Measurements from ENCODE around the gene PLXNA4. TPM values are rescaled to one million over a fixed set of nuclear protein-coding genes. Genes with fewer than 3 reads are reported as not detected.

PLXNA4 gene
- total RNA-seq, 2 experiments from 2014 or later = 0.18 to 0.70 TPM

DNA sequence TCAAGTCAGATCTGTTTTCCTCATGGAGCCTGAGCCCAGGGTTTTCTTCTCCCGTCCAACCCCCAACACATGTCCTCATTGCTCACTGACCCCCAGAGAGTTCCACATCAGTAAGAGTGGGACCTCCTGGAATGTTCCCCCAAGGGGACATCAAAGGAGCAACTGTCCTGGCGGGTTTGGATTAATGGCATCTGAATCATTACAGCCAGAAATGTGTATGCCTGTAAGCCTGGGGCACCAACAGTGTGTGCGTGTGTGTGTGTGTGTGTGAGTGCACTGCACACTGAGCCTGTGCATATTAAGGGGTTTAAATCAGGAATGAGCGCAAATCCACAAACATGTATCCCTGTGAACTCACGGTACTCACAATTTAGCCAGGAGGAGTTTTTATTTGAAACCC lies 222.3 kb downstream of the PLXNA4 start:
- Mint-ChIP-seq H3K9me3 (no peaks in the 10 kb centered on the region), H3K4me3 (no peak overlapping the region), H3K27ac (no peak overlapping the region), H3K27me3 (peaks cover 13% of the 10 kb centered on the region), H3K36me3 (ENCODE audit: low read depth) (no peaks in the 10 kb centered on the region), H3K4me1 (ENCODE audit: low read depth) (no peaks in the 10 kb centered on the region)
- intact Hi-C loops (cut with micrococcal nuclease) = no loop called here
- TF ChIP-seq CTCF (IDR thresholded peaks at IDR 0.05) = no peak
- DNase-seq (no peak), ATAC-seq (no peak)
- CTCF ChIA-PET = interaction anchor here (1.8 kb wide), 1 partner anchor 227 kb away, joined by 5 read pairs; no protein-coding TSS in a partner anchor
- POLR2A ChIA-PET = no interaction called here

- intact Hi-C loops (cut with micrococcal nuclease) = no loop called here
- ATAC-seq = no peak
- no peaks in the 10 kb centered on the region for H3K4me1 Mint-ChIP-seq (ENCODE audit: low read depth)
- peaks cover 17% of the 10 kb centered on the region for H3K27me3 Mint-ChIP-seq
- TF ChIP-seq CTCF (IDR thresholded peaks at IDR 0.05) = no peak
- ChIA-PET POLR2A (no interaction called here), CTCF (interaction anchor here (1.6 to 1.8 kb wide), 2 partner anchors 12 to 228 kb away, joined by 3 to 5 read pairs; no protein-coding TSS in a partner anchor)
- no peak overlapping the region for H3K27ac Mint-ChIP-seq
- H3K9me3 Mint-ChIP-seq = no peaks in the 10 kb centered on the region
- no peaks in the 10 kb centered on the region for H3K36me3 Mint-ChIP-seq (ENCODE audit: low read depth)
- no peak for DNase-seq
- no peak overlapping the region for H3K4me3 Mint-ChIP-seq
Measured at GRCh38 chr7:132352800-132353199, 223.5 kb downstream of the PLXNA4 start.

GRCh38 chr7:132351954-132352499 lies 224.2 kb downstream of the PLXNA4 start:
- TF ChIP-seq CTCF (IDR thresholded peaks at IDR 0.05) = no peak
- POLR2A ChIA-PET = no interaction called here
- Mint-ChIP-seq H3K27me3 (peaks cover 22% of the 10 kb centered on the region), H3K4me1 (ENCODE audit: low read depth) (no peaks in the 10 kb centered on the region), H3K36me3 (ENCODE audit: low read depth) (no peaks in the 10 kb centered on the region), H3K4me3 (no peak overlapping the region), H3K27ac (no peak overlapping the region), H3K9me3 (no peaks in the 10 kb centered on the region)
- no peak for ATAC-seq
- no peak for DNase-seq
- intact Hi-C loops (cut with micrococcal nuclease) = no loop called here
- CTCF ChIA-PET = interaction anchor here (1.6 kb wide), 1 partner anchor 13 kb away, joined by 3 read pairs; no protein-coding TSS in a partner anchor

- ATAC-seq = no peak
- no peak for TF ChIP-seq CTCF (IDR thresholded peaks at IDR 0.05)
- H3K27ac Mint-ChIP-seq = no peak overlapping the region
Measured at GRCh38 chr7:132350741-132351140, 225.5 kb downstream of the PLXNA4 start.

DNA sequence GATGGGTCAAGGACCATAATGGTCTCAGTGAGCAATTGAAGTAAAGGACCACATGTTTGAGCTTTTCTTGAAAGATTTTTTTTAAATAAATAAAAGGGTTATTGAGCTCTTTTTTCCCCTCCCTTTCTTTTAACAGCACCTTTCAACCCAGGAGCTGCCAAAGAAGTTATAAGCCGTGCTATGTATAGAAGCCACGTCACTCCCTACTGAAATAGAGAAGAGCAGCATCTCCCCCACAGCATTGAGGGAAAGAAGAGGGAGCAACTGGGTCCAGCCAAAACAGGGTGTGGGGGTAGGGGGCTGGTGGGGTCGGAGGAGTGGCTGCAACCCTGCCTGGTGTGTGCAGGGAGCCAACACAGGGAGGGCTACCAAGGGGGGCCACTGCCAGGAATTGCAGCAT lies 227.2 kb downstream of the PLXNA4 start:
- Mint-ChIP-seq H3K36me3 (ENCODE audit: low read depth) (no peaks in the 10 kb centered on the region), H3K9me3 (no peaks in the 10 kb centered on the region), H3K4me1 (ENCODE audit: low read depth) (no peaks in the 10 kb centered on the region), H3K27me3 (peaks cover 19% of the 10 kb centered on the region), H3K27ac (no peak overlapping the region), H3K4me3 (no peak overlapping the region)
- intact Hi-C loops (cut with micrococcal nuclease) = no loop called here
- ChIA-PET CTCF (interaction anchor here (2.5 kb wide), 1 partner anchor 232 kb away, joined by 8 read pairs; no protein-coding TSS in a partner anchor), POLR2A (no interaction called here)
- no peak for ATAC-seq
- no peak for DNase-seq
- TF ChIP-seq CTCF (IDR thresholded peaks at IDR 0.05) = no peak

More at GRCh38 chr7:132350741-132351140, 225.5 kb downstream of the PLXNA4 start:
- Mint-ChIP-seq H3K36me3 (ENCODE audit: low read depth) (no peaks in the 10 kb centered on the region), H3K4me1 (ENCODE audit: low read depth) (no peaks in the 10 kb centered on the region), H3K27me3 (peaks cover 19% of the 10 kb centered on the region), H3K4me3 (no peak overlapping the region), H3K9me3 (no peaks in the 10 kb centered on the region)
- CTCF ChIA-PET = interaction anchor here (2.5 kb wide), 1 partner anchor 230 kb away, joined by 8 read pairs; no protein-coding TSS in a partner anchor
- no peak for DNase-seq
- intact Hi-C loops (cut with micrococcal nuclease) = no loop called here
- POLR2A ChIA-PET = no interaction called here

Data from activated CD8-positive, alpha-beta T cell treated with anti-CD3 and anti-CD28 coated beads for 36 hours (primary cell).